ENCODE measurements around the gene BTRC. TPM values are rescaled to one million over a fixed set of nuclear protein-coding genes. Genes with fewer than 3 reads are reported as not detected.
A peak's percentile ranks its signal among the peaks of the same experiment; 100 is the strongest.

The BTRC gene
- total RNA-seq, 1 donor from 2014 or later: 18.8 TPM

DNA sequence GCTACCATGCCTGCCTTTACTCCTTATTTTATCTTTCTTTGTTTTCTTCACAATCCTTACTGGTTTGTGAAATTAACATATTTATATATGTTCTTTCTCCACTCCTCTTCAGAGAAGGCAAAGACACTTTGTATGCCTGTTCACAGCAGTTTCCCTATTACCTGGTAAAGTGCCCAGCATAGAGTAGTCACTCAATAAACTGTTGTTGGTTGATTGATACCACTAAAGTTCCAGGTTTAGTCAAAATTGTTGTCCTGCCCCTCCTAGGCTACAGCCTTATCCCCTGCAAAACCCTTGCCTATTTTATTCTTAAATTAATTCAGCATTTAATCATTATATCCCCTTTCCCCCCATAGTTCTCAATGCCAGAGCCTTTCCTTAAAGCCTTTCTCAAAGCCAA lies 158.0 kb downstream of the BTRC start:
- no peak for DNase-seq (ENCODE audit: extremely low read depth, low read depth, low spot score)

DNA sequence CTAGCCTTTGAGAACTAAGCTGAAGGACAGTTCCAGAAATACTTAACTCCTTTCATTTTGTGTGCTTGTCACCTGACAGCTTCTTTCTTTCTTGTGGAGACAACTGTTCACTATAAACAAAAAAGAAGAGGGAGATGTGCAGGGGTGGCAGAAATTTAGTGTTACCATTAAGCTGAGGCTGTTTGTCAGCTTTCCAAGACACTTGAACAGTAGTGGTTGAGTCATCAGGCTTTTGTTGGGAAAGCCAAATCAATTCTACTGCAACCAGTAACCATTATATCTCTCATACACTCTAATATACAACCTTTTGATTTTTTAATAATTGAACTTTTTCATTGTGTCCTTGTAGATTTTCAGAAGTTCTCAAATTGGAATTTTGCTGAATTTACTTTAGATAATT lies 158.8 kb downstream of the BTRC start:
- DNase-seq (ENCODE audit: extremely low read depth, low read depth, low spot score): no peak

DNA sequence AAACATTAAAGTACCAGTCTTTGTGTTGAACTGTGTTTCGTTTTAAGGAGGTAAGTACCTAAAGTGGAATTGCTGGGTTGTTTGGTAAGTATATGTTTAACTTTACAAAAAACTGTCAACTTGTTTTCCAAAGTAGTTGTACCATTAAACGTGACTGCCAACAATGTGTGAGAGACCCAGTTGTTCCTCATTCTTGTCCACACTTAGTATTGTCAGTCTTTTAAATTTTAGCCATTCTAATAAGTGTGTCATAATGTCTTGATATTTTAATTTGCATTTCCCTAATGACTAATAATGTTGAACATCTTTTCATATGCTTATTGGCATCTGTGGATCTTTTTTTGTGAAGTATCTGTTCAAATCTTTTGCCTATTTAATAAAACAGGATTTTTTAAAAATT lies 159.8 kb downstream of the BTRC start:
- DNase-seq (ENCODE audit: extremely low read depth, low read depth, low spot score): no peak

DNA sequence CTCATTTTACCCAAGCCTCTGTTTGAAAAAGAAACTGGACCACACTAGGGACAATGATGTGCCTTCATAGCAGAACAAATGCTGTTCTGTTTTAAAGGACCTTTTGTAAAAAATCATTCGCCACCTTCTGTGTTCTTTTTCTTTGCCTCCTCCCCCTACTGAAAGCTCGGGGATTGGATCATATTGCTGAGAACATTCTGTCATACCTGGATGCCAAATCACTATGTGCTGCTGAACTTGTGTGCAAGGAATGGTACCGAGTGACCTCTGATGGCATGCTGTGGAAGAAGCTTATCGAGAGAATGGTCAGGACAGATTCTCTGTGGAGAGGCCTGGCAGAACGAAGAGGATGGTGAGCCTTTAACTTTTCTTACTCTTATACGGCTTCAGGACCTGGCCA lies 171.9 kb downstream of the BTRC start:
- DNase-seq (ENCODE audit: extremely low read depth, low read depth, low spot score): no peak

DNA sequence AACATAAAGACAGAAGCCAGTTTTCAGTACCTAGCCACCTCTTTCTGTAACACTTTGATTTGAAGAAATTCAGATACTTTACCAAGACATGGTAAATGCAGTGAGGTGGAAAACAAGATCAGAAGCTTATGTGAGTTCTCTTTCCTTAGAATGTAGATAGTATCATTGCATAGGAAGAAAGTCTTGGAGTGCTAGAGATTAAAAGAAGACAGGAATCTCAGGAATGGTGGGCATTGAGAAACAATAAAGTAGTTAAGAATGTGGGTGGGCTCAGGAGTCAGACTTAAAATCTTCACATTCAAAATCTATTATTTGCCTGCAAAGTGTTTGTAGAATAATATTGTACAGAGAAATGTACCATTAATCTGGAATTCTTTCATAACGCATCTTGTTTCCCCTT lies 175.2 kb downstream of the BTRC start:
- no peak for DNase-seq (ENCODE audit: extremely low read depth, low read depth, low spot score)

DNA sequence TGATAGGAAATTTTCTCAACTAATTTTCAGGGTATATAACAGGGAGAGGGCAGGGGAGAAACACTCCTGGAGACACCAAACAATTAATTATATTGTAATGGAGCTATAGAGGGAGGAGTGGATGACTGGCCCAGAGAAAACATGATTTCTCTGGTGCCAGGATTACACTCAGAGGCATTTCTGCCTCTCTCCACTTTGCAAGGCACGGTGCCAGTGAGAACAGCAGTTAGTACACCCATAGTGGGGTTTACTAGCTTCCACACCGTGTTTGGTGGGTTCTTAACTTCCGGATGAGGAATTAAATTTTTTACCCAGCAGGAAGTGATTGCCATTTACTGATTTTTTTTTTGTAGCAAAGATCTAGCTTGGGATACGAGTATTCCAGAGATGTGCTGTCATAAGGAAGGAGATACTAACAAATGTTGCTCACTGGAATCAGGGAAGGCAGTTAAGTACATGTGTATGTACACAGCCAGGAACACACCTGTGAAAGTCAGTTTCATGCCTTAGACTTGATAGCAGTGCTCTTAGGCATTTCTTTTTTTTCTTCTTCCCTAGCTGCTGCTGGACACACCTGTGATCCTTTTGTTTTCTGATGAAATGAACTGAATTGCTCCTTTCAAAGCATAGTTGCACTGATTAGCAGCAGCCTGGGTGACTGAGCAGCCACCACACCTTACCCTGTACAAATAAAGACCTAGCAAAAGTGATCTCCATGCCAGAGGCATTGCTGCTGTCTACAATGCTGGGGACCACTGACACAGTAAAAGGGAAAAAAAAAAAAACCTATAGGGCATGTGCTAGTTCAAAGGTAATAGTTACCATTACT lies 176.0 kb downstream of the BTRC start:
- no peak for DNase-seq (ENCODE audit: extremely low read depth, low read depth, low spot score)

DNA sequence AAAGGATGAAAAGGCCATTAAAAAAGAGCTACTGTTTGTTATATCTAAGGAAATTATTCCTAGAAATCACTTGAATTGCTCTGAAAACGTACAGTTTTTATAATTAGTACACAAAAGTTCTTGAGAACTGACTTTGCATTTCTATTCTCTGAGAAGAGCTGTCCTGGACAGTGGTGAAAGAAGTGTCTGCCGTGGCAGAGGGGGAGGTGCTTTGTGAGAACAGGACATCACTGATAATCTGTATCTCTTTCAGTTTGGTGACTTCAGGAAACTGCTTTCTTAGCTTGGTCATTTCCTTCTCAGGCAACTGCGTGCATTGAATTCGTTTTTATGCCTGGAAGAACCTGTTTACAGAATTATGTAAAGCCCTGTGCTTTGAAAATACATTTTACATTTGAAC lies 182.0 kb downstream of the BTRC start:
- DNase-seq (ENCODE audit: extremely low read depth, low read depth, low spot score): peak; percentile 25

DNA sequence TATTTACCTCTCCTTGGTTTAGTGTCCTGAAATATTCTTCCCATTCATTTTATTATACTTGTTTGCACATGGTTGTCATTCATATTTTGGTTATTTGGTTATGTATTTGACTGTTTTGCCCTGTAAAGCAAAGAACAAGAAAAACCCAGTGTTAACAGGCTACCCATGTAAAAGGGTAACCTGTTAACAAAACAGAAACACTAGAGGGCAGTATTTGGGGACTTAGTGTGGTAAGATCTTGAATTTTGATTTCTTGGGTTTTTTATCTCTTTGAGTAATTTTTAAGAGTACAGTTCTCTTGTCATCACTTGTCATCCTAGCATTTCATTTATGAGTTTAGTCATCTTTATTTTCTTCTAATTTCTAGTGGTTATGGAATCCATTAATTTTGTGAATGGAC lies 182.8 kb downstream of the BTRC start:
- DNase-seq (ENCODE audit: extremely low read depth, low read depth, low spot score): no peak

DNA sequence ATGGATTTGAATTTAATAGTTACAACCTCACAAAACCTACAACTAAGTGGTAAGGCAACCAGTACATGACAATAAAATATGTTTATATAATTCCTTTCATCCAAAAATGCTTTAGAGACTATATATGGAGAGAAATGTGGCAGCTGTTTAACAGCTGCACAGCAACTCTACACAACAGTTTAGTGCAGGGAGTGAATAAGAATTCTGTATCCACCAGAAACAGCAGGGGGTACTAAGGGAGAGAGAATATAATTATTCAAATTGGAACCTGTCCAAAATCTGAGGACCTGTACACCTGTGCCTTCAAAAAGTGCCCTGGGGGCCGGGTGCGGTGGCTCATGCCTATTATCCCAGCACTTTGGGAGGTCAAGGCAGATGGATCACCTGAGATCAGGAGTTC lies 184.5 kb downstream of the BTRC start:
- no peak for DNase-seq (ENCODE audit: extremely low read depth, low read depth, low spot score)

DNA sequence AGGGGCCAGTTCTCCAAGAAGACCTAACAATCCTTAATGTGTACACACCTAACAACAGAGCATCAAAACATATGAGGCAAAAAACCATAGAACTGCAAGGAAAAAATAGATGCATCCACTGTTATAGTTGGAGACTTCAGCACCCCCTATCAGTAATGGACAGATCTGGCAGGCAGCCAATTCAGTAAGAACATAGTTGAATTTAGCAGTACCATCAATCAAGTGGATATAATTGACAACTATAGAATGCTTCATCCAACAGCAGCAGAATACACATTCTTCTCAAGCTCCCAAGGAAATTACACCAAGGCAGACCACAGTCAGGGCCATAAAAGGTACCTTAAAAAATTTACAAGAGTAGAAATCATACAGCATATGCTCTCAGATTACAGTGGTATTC lies 191.9 kb downstream of the BTRC start:
- DNase-seq (ENCODE audit: extremely low read depth, low read depth, low spot score): no peak

DNA sequence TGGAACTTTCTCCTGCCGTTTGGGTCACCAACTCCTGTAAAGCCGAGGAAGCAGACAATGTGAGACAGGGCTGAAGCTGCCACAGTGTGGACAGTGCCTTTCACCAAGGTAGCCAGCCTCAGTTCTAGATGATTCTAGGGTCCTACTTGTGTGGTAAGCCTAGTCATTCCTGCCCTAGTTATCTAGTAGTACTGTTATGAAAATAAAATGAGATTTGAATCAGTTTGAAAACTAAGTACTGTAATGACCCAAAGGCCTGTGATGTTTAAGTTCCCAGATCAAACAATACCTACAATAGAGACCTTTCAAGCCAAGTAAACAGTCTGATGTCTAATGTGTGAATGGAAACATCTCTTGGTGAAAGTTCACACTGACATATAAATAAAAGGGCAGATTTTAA lies 197.0 kb downstream of the BTRC start:
- no peak for DNase-seq (ENCODE audit: extremely low read depth, low read depth, low spot score)

DNA sequence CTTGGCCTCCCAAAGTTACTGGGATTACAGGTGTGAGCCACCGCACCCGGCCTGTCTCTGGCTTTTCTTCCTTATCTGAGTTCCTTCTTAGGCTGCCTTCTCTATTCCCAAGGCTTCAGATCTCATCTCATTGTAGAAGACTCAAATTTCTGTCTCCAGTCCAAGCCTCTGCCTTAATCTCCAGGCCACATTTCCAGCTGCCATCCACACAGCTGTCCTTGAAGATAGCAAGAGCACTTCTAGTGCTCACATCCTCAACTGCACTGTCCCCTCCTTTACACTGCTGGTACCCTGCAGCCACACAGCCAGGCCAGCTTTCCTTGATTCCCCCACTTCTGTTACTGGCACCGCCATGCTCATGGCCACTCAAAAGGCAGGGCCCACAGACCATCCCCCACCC lies 198.5 kb downstream of the BTRC start:
- no peak for DNase-seq (ENCODE audit: extremely low read depth, low read depth, low spot score)

DNA sequence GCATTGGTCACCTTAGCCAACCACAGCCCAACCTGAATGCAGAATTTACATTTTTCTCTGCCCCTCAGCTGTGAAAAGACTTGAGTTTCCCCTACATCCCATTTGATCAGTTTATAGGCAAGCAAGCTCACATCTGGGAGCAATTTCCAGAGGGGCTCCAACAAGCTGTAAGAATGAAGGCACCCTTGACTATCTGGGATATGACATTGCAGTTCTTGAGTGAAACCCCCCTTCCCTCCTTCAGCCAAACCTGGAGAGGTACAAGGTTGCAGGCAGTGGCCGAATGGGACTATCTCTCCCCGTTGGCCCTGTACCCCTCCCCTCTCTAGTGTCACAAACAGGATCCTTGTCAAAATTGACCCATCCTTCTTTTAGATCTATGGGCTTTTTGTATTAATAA lies 203.6 kb downstream of the BTRC start:
- no peak for DNase-seq (ENCODE audit: extremely low read depth, low read depth, low spot score)

DNA sequence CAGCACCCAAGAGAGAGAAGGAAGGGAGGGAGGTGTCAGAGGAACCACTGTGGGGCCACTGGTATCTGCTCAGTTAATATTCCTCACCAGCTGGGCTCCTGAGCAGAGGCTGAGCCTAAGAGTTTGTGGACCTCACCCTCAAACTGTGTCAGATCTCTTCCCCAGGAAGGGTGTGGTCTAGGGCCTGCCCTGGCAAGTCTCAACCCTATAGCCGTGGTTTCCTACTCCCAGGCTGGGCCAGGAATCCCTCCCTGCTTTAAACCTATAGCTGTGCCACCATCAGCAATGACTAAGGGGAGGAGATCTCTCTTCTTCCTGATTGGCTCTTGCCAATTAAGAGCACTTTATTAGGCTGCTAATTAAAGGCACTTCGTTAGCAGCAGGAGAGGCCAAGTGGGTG lies 204.2 kb downstream of the BTRC start:
- DNase-seq (ENCODE audit: extremely low read depth, low read depth, low spot score): no peak

DNA sequence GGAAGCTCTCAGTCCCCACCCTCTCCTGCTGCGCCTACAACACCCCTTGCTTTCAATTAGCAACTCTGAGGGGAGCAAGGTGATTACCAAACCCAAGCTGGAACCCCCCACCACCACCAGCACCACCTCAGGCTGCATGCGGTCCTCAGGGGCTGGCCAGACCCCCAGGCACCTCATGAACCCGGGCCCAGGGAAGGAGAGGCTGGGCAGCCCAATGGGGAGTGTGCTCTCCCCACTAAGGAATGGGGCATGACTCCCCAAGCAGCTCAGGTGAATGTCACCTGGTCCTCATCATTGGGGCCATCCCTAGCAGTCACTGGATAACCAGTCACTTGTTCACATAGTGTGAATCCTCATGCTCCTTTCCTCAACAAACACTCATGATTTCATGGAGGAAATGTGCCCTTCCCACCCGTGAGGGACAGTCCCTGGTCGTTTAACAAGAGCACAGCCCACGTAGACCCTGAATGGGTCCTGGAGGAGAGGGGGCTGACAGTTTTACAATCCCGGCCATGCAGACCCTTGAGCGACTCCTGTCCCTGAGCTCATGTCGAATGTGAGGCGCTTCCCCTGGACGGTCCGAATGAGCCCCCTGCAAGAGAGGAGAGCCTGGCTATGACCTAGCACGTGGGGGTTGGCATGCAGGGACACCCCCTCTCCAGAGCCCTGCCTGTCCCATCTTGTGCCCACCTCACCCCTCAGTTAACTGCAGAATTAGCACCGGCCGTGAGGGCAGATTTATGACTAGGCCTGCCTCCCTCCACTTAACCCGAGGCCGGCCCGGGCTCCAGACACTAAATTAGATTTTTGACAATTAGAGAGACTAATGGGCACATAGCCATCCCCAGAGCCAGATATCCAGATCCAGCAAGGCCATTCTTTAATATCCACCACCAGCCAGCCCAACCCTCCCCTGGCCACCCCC lies 205.0 kb downstream of the BTRC start:
- no peak for DNase-seq (ENCODE audit: extremely low read depth, low read depth, low spot score)

DNA sequence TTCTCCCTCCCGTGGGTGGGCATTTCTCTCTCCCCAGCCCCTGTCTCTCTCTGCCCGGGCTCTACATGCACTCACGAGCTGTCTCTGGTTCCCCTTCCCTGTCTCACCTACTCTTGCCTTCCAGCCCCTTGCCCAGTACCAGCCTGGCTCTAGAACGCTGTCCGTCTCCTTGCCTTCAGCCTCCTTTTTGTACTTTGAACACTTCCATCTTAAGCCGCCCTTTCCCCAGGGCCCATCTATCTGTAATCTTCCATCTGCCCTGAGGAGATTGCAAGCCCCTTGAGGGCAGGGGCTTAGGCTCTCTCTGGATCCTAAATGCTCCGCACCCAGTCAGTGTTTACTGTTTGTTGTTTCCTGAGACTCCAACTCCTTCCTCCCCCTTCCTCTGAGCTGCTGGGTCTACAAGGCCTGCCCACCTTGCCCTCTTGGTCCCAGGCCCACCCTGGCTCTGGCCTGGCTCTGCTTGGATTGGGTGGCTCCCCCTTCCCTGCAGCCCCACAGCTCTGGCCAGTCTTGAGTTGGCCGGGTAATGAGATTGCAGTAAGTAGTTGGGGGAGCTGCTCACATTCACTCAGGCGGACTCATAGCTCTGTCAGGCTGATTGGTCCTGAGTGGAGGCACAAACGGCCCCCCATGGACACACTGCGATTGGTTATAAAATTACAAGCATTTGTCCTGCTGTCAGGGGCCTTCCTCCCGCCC lies 205.8 kb downstream of the BTRC start:
- no peak for DNase-seq (ENCODE audit: extremely low read depth, low read depth, low spot score)

DNA sequence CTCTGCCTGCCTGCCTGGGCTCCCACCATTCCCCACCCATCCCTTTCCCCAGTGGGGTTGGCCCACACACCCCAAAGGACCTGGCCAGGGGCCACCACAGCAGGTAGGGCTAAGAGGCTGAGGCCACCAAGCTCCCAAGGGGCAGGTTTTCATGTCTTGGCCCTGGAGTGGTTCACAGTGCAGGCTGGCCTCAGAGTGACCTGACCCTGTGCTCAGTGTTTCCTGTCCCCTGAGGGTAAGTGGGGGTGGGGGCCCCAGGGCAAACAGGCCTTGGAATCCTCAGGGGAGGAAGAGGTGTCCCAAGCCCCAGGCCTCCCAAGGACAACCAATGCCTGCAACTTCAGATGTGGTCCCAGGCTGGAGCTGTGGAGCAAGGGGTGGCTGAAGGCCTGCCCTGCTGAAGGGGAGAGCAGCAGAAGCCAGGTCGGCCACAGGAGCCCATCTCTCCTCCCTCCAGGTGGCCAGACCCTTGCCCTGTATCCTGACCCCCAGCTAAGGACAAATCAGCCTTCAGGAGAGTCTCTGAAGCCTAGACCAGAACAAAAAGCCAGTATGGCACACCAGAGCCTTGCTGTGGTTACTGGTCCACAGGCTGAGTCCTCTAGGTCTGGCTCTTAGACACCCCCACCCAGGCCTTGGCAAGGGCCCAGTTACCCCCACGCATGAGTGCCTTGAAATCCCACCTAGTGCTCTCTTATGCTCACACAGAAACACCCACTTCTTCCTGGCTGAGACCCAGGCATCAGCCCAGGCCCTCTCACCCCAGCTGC lies 206.5 kb downstream of the BTRC start:
- no peak for DNase-seq (ENCODE audit: extremely low read depth, low read depth, low spot score)

DNA sequence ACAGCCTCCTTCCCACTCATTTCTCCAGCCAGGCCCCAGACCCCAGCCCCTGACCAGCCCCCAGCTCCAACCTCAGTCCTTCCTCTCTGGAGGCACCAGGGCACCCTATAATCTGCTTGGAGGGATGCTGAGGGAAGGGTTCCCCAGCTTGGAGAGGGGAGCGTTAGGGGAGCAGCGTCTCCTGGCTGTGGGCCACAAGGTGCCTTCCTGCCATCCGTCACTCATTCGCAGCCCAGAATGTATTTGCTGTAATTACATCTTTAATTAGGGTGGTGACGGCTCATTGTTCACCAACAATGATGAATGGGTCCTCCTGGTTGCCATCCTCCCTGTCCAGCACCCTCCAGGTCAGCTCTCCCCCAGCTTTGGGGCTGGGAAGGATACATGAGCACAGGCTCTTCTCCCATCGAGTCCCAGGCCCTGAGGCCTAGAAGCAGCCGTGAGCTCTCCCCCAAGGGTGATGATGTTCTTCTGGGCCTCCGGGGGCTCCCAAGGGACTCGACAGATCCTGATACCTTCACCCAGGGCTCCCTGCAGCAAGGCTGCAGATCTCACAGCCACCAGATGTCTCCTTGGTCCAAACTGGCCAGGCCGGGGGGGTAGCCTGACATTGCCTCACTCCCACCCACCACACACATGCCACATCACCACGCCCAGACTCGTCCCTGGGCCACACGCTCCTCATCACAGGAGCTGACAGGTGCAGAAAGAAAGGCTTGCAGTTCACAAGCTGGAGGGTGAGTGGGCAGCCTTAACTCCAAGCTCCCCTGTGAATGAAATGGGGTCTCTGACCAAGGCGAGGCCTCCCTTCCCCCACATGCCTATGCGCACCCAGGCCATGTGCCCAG lies 207.3 kb downstream of the BTRC start:
- DNase-seq (ENCODE audit: extremely low read depth, low read depth, low spot score): no peak

DNA sequence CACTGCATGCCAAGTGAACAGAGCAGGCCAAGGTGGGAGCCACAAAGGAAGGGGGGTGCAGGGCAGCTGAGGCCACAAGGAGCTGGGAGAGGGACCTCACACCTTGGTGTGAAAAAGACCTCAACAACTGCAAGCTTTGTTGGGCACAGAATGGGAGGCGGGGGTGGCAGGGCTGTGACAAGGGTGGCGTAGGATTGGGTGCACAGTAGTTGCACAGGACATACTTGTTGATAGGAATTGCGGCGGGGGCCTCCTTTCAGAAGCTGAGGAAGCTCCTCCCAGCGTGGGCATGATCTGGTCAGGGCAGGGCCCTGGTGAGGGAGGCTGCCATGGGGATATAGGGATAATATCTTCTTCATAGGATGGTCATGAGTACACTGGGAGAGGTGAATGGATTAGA lies 208.3 kb downstream of the BTRC start:
- DNase-seq (ENCODE audit: extremely low read depth, low read depth, low spot score): no peak

DNA sequence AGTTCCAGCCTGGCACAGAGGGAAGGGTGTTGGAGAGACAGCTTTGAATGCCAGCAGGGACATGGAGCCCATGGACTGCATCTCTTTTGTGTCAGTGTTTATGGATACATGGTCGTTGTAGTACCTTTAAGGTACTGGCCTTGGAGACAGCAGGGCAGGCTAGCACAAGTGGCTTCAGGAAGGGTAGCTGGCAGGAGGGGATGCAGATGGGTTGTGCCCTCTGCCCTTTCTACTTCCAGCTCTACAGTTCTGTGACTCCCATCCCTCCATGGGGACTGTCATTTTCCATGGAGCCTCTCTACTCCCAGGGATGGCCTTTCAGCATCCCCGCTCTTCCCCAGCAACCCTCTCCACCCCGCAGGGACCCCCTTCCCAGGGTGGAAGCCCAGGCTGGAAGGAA lies 209.0 kb downstream of the BTRC start:
- DNase-seq (ENCODE audit: extremely low read depth, low read depth, low spot score): no peak

Measured in glomerular endothelial cell (primary cell).